ENCODE measurements around the gene COX11.

COX11 gene

GRCh38 chr17:54937018-54937417 lies 31.4 kb downstream of the COX11 start:
- Histone ChIP-seq H3K9me3 (no peaks in the 10 kb centered on the region), H3K4me3 (ENCODE audit: low read depth in 1 of 2, low read length in 1 of 2) (no peak overlapping the region), H3K27ac (no peak overlapping the region), H3K36me3 (no peaks in the 10 kb centered on the region), H3K27me3 (no peaks in the 10 kb centered on the region), H3K4me1 (ENCODE audit: control insufficient read depth in 1 of 2, insufficient read depth in 1 of 2, low read depth in 1 of 2, low read length in 1 of 2) (no peaks in the 10 kb centered on the region)
- no peak for TF ChIP-seq CTCF (IDR thresholded peaks at IDR 0.05)

GRCh38 chr17:54935471-54935870 lies 33.0 kb downstream of the COX11 start:
- H3K9me3 ChIP-seq, result no peaks in the 10 kb centered on the region
- no peaks in the 10 kb centered on the region for H3K36me3 ChIP-seq
- no peak overlapping the region for H3K4me3 ChIP-seq (ENCODE audit: low read depth in 1 of 2, low read length in 1 of 2)
- no peaks in the 10 kb centered on the region for H3K27me3 ChIP-seq
- TF ChIP-seq CTCF (IDR thresholded peaks at IDR 0.05), result no peak
- no peak overlapping the region for H3K27ac ChIP-seq
- no peaks in the 10 kb centered on the region for H3K4me1 ChIP-seq (ENCODE audit: control insufficient read depth in 1 of 2, insufficient read depth in 1 of 2, low read depth in 1 of 2, low read length in 1 of 2)

GRCh38 chr17:54933921-54934320 lies 34.5 kb downstream of the COX11 start:
- no peaks in the 10 kb centered on the region for H3K9me3 ChIP-seq
- H3K27ac ChIP-seq, result no peak overlapping the region
- TF ChIP-seq CTCF (IDR thresholded peaks at IDR 0.05), result no peak
- H3K4me1 ChIP-seq (ENCODE audit: control insufficient read depth in 1 of 2, insufficient read depth in 1 of 2, low read depth in 1 of 2, low read length in 1 of 2), result no peaks in the 10 kb centered on the region
- H3K4me3 ChIP-seq (ENCODE audit: low read depth in 1 of 2, low read length in 1 of 2), result no peak overlapping the region
- H3K27me3 ChIP-seq, result no peaks in the 10 kb centered on the region
- no peaks in the 10 kb centered on the region for H3K36me3 ChIP-seq

GRCh38 chr17:54932711-54933110 lies 35.7 kb downstream of the COX11 start:
- no peaks in the 10 kb centered on the region for H3K36me3 ChIP-seq
- H3K27me3 ChIP-seq, result no peaks in the 10 kb centered on the region
- no peaks in the 10 kb centered on the region for H3K9me3 ChIP-seq
- H3K27ac ChIP-seq, result no peak overlapping the region
- H3K4me1 ChIP-seq (ENCODE audit: control insufficient read depth in 1 of 2, insufficient read depth in 1 of 2, low read depth in 1 of 2, low read length in 1 of 2), result no peaks in the 10 kb centered on the region
- TF ChIP-seq CTCF (IDR thresholded peaks at IDR 0.05), result no peak
- H3K4me3 ChIP-seq (ENCODE audit: low read depth in 1 of 2, low read length in 1 of 2), result no peak overlapping the region

- Histone ChIP-seq H3K4me3 (ENCODE audit: low read depth in 1 of 2, low read length in 1 of 2) (no peak overlapping the region), H3K9me3 (no peaks in the 10 kb centered on the region), H3K4me1 (ENCODE audit: control insufficient read depth in 1 of 2, insufficient read depth in 1 of 2, low read depth in 1 of 2, low read length in 1 of 2) (no peaks in the 10 kb centered on the region), H3K27ac (no peak overlapping the region), H3K36me3 (no peaks in the 10 kb centered on the region), H3K27me3 (no peaks in the 10 kb centered on the region)
- no peak for TF ChIP-seq CTCF (IDR thresholded peaks at IDR 0.05)
Observed at GRCh38 chr17:54927525-54927924, 40.9 kb downstream of the COX11 start.

GRCh38 chr17:54924405-54924804 lies 44.0 kb downstream of the COX11 start:
- no peaks in the 10 kb centered on the region for H3K36me3 ChIP-seq
- H3K9me3 ChIP-seq, result no peaks in the 10 kb centered on the region
- H3K27ac ChIP-seq, result no peak overlapping the region
- H3K27me3 ChIP-seq, result no peaks in the 10 kb centered on the region
- H3K4me3 ChIP-seq (ENCODE audit: low read depth in 1 of 2, low read length in 1 of 2), result no peak overlapping the region
- TF ChIP-seq CTCF (IDR thresholded peaks at IDR 0.05), result no peak
- no peaks in the 10 kb centered on the region for H3K4me1 ChIP-seq (ENCODE audit: control insufficient read depth in 1 of 2, insufficient read depth in 1 of 2, low read depth in 1 of 2, low read length in 1 of 2)

All from neutrophil (primary cell).